Mesendoderm (in vitro differentiated cells): ENCODE data around the gene THY1. TPM values are rescaled to one million over a fixed set of nuclear protein-coding genes. Genes with fewer than 3 reads are reported as not detected.

Source experiments
- small RNA-seq: library from polyadenylated mRNA; stranded (forward); fragments of <200 nt; extraction: miRNeasy Mini kit (QIAGEN cat#:217004); gene quantifications from one replicate; pipeline ENCODE3, GENCODE V24; 2013; ENCODE audit not compliant: insufficient read depth

The THY1 gene

Small RNA genes within 50 kb of the gene (small RNA-seq; reads per million reads assigned to genes)
- not detected for gene AP003396.4
